ENCODE measurements around the gene MCCC2. TPM values are rescaled to one million over a fixed set of nuclear protein-coding genes. Genes with fewer than 3 reads are reported as not detected.

Gene MCCC2
- total and polyA plus RNA-seq, 2 of the 13 experiments (the other 11 are each of a cell fraction or from before 2014, with no cell fraction given): 44.8 to 83.6 TPM

GRCh38 chr5:71695071-71695470 is 107.9 kb downstream of the MCCC2 start (continued):
- TF ChIP-seq ZBTB26 (CRISPR knock-in tag; IDR thresholded peaks at IDR 0.05; ENCODE audit: borderline replicate concordance) (peak; percentile 93; the same call in 1 of the 2 replicates), HES4 (CRISPR knock-in tag; IDR thresholded peaks at IDR 0.05; ENCODE audit: borderline replicate concordance) (0 out of 2 replicates have a peak, but pooled peaks have one; percentile 29), ZNF207 (IDR thresholded peaks at IDR 0.05; ENCODE audit: borderline replicate concordance) (no peak), GPN1 (CRISPR knock-in tag; IDR thresholded peaks at IDR 0.05; ENCODE audit: borderline replicate concordance) (no peak), PITX1 (CRISPR knock-in tag; IDR thresholded peaks at IDR 0.05) (0 out of 2 replicates have a peak, but pooled peaks have one; percentile 35), NR0B2 (CRISPR knock-in tag; IDR thresholded peaks at IDR 0.05) (no peak), ZNF331 (CRISPR knock-in tag; IDR thresholded peaks at IDR 0.05) (peak; percentile 82), MED1 (CRISPR knock-in tag; IDR thresholded peaks at IDR 0.05) (peak; percentile 56; the same call in 1 of the 2 replicates), KAT7 (CRISPR knock-in tag; IDR thresholded peaks at IDR 0.05; ENCODE audit: borderline replicate concordance) (0 out of 2 replicates have a peak, but pooled peaks have one; percentile 42), MXD3 (CRISPR knock-in tag; IDR thresholded peaks at IDR 0.05) (peak; percentile 48; the same call in 1 of the 2 replicates), NFRKB (IDR thresholded peaks at IDR 0.05) (no peak), ZNF441 (CRISPR knock-in tag; IDR thresholded peaks at IDR 0.05; ENCODE audit: borderline replicate concordance) (0 out of 2 replicates have a peak, but pooled peaks have one; percentile 40), NONO (IDR thresholded peaks at IDR 0.05) (no peak), NONO (CRISPR knock-in tag; conservative IDR thresholded peaks at IDR 0.05) (peak; percentile 66; the same call in 1 of the 2 replicates), DRAP1 (CRISPR knock-in tag; IDR thresholded peaks at IDR 0.05) (peak; percentile 56), FLYWCH1 (CRISPR knock-in tag; IDR thresholded peaks at IDR 0.05) (no peak), HDAC2 (CRISPR knock-in tag; IDR thresholded peaks at IDR 0.05) (peak; percentile 94), ZNF501 (CRISPR knock-in tag; IDR thresholded peaks at IDR 0.05) (peak; percentile 51; the same call in 1 of the 2 replicates), RBFOX2 (IDR thresholded peaks at IDR 0.05; ENCODE audit: low read depth, low read length) (peak; percentile 74), EZH2 (conservative IDR thresholded peaks at IDR 0.05; ENCODE audit: low read depth, low read length) (no peak), SP5 (CRISPR knock-in tag; IDR thresholded peaks at IDR 0.05; ENCODE audit: borderline replicate concordance, low read depth) (no peak), ZNF570 (CRISPR knock-in tag; IDR thresholded peaks at IDR 0.05; ENCODE audit: borderline replicate concordance) (no peak), GABPB1 (CRISPR knock-in tag; IDR thresholded peaks at IDR 0.05) (peak; percentile 27; the same call in 1 of the 2 replicates), MAFG (CRISPR knock-in tag; IDR thresholded peaks at IDR 0.05) (no peak), ARID5B (CRISPR knock-in tag; IDR thresholded peaks at IDR 0.05) (peak; percentile 86), POLR2G (IDR thresholded peaks at IDR 0.05; ENCODE audit: low read depth, low read length) (peak; percentile 78), CBX1 (IDR thresholded peaks at IDR 0.05; ENCODE audit: low read depth) (peak; percentile 36)

Data from HepG2 (cell line).